ENCODE measurements around the gene RRP1. TPM values are rescaled to one million over a fixed set of nuclear protein-coding genes. Genes with fewer than 3 reads are reported as not detected.

RRP1 gene
- total and polyA plus RNA-seq, 9 of the 15 experiments (the other 6 are each of a cell fraction or from before 2014, with no cell fraction given), result 0.89 to 105 (median 51.6) TPM

DNA sequence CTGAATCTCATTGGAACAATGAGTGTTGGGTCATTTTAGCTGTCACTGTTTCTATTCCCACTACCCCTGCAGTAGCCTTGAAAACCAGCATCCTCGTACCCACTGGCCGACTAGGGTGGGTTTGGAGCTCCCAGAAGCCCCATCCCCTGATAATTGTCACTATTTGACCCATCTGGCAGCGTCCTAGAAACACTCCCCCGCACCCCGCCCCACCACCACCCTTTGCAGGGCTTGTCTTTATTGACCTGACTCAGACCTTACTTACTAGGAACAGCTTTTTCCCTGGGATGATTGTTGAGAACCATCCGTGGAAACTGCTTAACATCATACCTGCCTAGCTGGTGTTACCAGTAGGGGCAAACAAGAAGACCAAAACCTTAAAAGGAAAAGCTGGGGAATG lies 47.2 kb downstream of the RRP1 start:
- DNase-seq (ENCODE audit: extremely low read depth in 1 of 4, low spot score in 3 of 4) (peak in 3 of 4 experiments; percentile 31 to 60 (median 52)), FAIRE-seq (peak; percentile 61), ATAC-seq (peak; percentile 40)
- H3K9ac ChIP-seq (ENCODE audit: insufficient read depth in 1 of 2, low read depth in 2 of 2, low read length in 2 of 2), result no peak overlapping the region
- no peak overlapping the region for H3K4me2 ChIP-seq (ENCODE audit: insufficient read depth, low read length)
- ChIA-PET POLR2A (interaction anchor here (0.6 to 2.1 kb wide), 13 partner anchors 10 to 101 kb away, joined by 3 to 9 read pairs (median 3); no protein-coding TSS in a partner anchor), CTCF (ENCODE audit: low intra/inter-chr PET ratio) (no interaction called here)
- no peaks in the 10 kb centered on the region for H4K20me1 ChIP-seq (replicated peaks; ENCODE audit: control insufficient read depth, insufficient read depth, low read length)
- H3K27ac ChIP-seq (ENCODE audit: extremely low read depth, low read depth, low read length), result no peak overlapping the region
- H3K9me3 ChIP-seq (replicated peaks; ENCODE audit: control insufficient read depth, insufficient read depth, low read depth, low read length), result no peaks in the 10 kb centered on the region
- 9% methylated on average over 6 of the region's 6 CpGs for WGBS (ENCODE audit: insufficient coverage, low coverage, missing lambda C conversion rate)
- in situ Hi-C loops (cut with MboI) (no loop called here), intact Hi-C loops (cut with micrococcal nuclease) (no loop called here)
- H3K79me2 ChIP-seq (ENCODE audit: control insufficient read depth, insufficient read depth, low read length), result no peaks in the 10 kb centered on the region
- H3K36me3 ChIP-seq (ENCODE audit: control insufficient read depth, insufficient read depth, low read length), result no peaks in the 10 kb centered on the region
- H3K27me3 ChIP-seq (ENCODE audit: control insufficient read depth in 2 of 2, insufficient read depth in 2 of 2, low read length in 2 of 2), result no peaks in the 10 kb centered on the region
- no peak overlapping the region for H3K4me3 ChIP-seq
- H2AFZ ChIP-seq (ENCODE audit: low read depth, low read length), result no peak overlapping the region
- no peaks in the 10 kb centered on the region for H3K9me1 ChIP-seq (ENCODE audit: control insufficient read depth, insufficient read depth, low read length)
- peaks cover 4 to 33% of the 10 kb centered on the region in 2 experiments; a peak in 3 of 5 replicates for H3K4me1 ChIP-seq (replicated peaks in 1 of 2; ENCODE audit: control insufficient read depth in 2 of 2, insufficient read depth in 2 of 2, low read length in 2 of 2)
- BruUV-seq (replicated peaks), result no TSS peak
- TF ChIP-seq KLF16 (IDR thresholded peaks at IDR 0.05) (0 out of 2 replicates have a peak, but pooled peaks have one; percentile 10), ESRRA (IDR thresholded peaks at IDR 0.05; ENCODE audit: borderline replicate concordance, low read depth) (no peak), ZNF507 (tag; conservative IDR thresholded peaks at IDR 0.05) (no peak), MIER1 (IDR thresholded peaks at IDR 0.05; ENCODE audit: low read depth) (no peak), CBFA2T3 (IDR thresholded peaks at IDR 0.05) (0 out of 2 replicates have a peak, but pooled peaks have one; percentile 6)
- TF ChIP-seq, protein P1, sequence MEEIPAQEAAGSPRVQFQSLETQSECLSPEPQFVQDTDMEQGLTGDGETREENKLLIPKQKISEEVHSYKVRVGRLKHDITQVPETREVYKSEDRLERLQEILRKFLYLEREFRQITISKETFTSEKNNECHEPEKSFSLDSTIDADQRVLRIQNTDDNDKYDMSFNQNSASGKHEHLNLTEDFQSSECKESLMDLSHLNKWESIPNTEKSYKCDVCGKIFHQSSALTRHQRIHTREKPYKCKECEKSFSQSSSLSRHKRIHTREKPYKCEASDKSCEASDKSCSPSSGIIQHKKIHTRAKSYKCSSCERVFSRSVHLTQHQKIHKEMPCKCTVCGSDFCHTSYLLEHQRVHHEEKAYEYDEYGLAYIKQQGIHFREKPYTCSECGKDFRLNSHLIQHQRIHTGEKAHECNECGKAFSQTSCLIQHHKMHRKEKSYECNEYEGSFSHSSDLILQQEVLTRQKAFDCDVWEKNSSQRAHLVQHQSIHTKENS (CRISPR knock-in tag; IDR thresholded peaks at IDR 0.05), result no peak
- TF ChIP-seq, protein P2, sequence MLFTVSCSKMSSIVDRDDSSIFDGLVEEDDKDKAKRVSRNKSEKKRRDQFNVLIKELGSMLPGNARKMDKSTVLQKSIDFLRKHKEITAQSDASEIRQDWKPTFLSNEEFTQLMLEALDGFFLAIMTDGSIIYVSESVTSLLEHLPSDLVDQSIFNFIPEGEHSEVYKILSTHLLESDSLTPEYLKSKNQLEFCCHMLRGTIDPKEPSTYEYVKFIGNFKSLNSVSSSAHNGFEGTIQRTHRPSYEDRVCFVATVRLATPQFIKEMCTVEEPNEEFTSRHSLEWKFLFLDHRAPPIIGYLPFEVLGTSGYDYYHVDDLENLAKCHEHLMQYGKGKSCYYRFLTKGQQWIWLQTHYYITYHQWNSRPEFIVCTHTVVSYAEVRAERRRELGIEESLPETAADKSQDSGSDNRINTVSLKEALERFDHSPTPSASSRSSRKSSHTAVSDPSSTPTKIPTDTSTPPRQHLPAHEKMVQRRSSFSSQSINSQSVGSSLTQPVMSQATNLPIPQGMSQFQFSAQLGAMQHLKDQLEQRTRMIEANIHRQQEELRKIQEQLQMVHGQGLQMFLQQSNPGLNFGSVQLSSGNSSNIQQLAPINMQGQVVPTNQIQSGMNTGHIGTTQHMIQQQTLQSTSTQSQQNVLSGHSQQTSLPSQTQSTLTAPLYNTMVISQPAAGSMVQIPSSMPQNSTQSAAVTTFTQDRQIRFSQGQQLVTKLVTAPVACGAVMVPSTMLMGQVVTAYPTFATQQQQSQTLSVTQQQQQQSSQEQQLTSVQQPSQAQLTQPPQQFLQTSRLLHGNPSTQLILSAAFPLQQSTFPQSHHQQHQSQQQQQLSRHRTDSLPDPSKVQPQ (CRISPR knock-in tag; IDR thresholded peaks at IDR 0.05; ENCODE audit: borderline replicate concordance), result no peak
- TF ChIP-seq, protein P3, sequence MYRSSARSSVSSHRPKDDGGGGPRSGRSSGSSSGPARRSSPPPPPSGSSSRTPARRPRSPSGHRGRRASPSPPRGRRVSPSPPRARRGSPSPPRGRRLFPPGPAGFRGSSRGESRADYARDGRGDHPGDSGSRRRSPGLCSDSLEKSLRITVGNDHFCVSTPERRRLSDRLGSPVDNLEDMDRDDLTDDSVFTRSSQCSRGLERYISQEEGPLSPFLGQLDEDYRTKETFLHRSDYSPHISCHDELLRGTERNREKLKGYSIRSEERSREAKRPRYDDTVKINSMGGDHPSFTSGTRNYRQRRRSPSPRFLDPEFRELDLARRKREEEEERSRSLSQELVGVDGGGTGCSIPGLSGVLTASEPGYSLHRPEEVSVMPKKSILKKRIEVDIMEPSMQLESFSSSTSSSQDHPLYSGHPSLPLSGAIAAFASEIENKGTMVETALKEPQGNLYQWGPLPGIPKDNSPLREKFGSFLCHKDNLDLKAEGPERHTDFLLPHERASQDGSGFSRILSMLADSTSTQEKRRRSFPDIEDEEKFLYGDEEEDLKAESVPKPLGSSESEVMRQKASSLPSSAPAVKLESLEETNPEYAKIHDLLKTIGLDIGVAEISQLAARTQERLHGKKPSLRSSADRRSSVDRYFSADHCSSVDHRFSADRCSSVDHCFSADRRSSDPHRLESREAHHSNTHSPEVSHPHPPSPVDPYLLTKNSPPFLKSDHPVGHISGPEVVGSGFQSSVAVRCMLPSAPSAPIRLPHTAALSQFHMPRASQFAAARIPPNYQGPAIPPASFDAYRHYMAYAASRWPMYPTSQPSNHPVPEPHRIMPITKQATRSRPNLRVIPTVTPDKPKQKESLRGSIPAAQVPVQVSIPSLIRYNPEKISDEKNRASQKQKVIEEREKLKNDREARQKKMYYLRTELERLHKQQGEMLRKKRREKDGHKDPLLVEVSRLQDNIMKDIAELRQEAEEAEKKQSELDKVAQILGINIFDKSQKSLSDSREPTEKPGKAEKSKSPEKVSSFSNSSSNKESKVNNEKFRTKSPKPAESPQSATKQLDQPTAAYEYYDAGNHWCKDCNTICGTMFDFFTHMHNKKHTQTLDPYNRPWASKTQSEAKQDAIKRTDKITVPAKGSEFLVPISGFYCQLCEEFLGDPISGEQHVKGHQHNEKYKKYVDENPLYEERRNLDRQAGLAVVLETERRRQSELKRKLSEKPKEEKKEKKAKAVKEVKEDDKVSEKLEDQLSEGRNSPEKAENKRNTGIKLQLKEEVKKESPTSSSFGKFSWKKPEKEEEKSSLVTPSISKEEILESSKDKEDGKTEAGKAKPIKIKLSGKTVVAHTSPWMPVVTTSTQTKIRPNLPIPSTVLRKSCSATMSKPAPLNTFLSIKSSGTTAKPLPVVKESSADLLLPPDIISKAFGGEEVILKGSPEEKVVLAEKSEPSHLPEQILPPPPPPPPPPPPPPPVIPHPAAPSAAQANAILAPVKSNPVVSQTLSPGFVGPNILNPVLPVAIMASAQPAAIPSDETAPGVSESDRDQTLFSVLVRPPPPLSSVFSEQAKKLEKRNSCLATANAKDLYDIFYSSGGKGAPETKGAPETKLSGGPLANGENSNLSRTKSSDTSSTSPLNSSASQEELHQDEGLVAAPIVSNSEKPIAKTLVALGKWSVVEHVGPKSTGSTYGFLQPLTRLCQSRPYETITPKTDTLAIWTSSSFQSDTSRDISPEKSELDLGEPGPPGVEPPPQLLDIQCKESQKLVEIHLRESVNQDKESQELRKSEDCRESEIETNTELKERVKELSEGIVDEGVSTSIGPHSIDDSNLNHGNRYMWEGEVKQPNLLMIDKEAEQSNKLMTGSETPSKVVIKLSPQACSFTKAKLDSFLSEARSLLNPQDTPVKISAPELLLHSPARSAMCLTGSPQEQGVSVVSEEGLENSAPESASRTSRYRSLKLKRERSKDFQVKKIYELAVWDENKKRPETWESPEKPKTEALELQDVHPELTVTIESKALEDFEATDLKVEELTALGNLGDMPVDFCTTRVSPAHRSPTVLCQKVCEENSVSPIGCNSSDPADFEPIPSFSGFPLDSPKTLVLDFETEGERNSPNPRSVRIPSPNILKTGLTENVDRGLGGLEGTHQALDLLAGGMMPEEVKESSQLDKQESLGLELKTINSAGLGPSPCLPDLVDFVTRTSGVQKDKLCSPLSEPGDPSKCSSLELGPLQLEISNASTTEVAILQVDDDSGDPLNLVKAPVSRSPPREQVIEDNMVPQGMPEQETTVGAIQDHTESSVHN (IDR thresholded peaks at IDR 0.05; ENCODE audit: borderline replicate concordance in 1 of 2, low read depth in 1 of 2), result no peak
- TF ChIP-seq, protein P4, sequence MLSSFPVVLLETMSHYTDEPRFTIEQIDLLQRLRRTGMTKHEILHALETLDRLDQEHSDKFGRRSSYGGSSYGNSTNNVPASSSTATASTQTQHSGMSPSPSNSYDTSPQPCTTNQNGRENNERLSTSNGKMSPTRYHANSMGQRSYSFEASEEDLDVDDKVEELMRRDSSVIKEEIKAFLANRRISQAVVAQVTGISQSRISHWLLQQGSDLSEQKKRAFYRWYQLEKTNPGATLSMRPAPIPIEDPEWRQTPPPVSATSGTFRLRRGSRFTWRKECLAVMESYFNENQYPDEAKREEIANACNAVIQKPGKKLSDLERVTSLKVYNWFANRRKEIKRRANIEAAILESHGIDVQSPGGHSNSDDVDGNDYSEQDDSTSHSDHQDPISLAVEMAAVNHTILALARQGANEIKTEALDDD (IDR thresholded peaks at IDR 0.05), result no peak

Data from K562 (cell line).